Fibroblast of pulmonary artery (primary cell): ENCODE measurements around the gene COX19.

ENCODE experiments used
- DNase-seq: peaks from one replicate; pipeline ENCODE4 v3.0.0-alpha.2; 2010; ENCODE audit warnings: low read depth
- H3K4me3 ChIP-seq: replicated peaks from 2 replicates; pipeline ENCODE4 v1.5.1; 2011; ENCODE audit warnings: low read depth, mild to moderate bottlenecking, control low read depth, low read length, moderate library complexity
- TF ChIP-seq, protein P1 (sequence below): IDR thresholded peaks from 2 replicates; pipeline ENCODE4 v1.5.1; 2011; ENCODE audit warnings: mild to moderate bottlenecking, control low read depth, low read length, inconsistent platforms; ENCODE audit errors: missing control alignments

COX19 gene

DNA sequence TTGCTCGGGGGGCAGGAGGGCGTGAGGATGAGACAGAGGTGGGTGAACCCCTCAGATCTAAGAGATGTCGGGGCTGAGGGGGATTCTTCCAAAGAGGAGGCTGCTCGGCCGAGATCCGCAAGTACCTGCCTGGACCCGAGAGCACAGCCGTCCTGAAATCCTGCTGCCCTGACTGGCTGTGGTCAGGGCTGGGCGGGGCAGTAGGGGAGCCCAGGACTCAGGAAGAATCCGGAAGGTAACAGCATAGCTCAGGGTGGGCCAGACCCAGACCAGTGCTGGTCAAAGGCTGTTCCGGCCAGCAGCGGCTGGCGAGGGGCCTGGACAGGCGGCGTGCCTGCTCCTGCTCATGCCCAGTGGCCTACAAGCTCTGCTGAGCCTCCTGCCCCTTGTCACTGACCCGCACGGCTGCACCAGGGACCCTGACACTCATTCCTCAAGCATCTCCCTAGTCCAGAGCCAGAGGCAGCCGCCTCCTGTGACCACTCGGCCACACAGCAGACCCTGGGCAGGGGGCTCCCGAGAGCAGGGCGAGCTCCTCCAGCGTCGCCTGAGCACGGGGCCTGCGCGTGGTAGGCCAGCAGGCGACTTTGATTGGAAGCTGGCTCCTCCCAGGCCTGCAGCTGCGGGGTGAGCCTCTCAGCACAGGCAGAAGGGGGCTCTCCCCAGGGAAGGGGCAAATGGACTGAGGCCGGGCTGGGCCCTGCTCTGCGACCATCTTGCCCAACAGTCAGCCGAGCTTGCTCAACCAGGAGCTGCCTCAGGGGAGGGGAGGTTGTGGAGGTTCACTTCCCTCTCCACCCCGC is 17.7 kb downstream of the COX19 start:
- H3K4me3 ChIP-seq = no peak overlapping the region
- TF ChIP-seq, protein P1, sequence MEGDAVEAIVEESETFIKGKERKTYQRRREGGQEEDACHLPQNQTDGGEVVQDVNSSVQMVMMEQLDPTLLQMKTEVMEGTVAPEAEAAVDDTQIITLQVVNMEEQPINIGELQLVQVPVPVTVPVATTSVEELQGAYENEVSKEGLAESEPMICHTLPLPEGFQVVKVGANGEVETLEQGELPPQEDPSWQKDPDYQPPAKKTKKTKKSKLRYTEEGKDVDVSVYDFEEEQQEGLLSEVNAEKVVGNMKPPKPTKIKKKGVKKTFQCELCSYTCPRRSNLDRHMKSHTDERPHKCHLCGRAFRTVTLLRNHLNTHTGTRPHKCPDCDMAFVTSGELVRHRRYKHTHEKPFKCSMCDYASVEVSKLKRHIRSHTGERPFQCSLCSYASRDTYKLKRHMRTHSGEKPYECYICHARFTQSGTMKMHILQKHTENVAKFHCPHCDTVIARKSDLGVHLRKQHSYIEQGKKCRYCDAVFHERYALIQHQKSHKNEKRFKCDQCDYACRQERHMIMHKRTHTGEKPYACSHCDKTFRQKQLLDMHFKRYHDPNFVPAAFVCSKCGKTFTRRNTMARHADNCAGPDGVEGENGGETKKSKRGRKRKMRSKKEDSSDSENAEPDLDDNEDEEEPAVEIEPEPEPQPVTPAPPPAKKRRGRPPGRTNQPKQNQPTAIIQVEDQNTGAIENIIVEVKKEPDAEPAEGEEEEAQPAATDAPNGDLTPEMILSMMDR = no peak
- no peak for DNase-seq

DNA sequence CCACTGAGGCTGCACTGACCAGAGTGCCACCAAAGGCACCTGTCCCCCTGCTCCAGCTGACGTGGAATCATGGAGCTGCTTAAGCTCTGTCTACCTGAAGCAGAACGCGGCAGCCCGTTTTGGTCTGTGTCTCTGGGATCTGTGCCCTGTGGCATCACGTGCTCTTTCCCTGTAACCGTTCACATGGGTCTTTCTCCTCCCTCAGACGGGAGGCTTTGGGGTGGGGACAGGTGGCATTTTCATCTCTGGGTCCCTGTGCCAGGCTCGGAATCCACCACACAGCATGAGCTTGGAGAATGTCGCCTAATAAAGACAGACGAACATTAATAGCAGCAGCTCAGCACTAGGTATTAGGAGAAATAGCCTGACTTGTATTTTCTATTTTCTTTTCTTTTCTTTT is 19.3 kb downstream of the COX19 start:
- no peak overlapping the region for H3K4me3 ChIP-seq
- TF ChIP-seq, protein P1 = no peak
- DNase-seq = no peak

DNA sequence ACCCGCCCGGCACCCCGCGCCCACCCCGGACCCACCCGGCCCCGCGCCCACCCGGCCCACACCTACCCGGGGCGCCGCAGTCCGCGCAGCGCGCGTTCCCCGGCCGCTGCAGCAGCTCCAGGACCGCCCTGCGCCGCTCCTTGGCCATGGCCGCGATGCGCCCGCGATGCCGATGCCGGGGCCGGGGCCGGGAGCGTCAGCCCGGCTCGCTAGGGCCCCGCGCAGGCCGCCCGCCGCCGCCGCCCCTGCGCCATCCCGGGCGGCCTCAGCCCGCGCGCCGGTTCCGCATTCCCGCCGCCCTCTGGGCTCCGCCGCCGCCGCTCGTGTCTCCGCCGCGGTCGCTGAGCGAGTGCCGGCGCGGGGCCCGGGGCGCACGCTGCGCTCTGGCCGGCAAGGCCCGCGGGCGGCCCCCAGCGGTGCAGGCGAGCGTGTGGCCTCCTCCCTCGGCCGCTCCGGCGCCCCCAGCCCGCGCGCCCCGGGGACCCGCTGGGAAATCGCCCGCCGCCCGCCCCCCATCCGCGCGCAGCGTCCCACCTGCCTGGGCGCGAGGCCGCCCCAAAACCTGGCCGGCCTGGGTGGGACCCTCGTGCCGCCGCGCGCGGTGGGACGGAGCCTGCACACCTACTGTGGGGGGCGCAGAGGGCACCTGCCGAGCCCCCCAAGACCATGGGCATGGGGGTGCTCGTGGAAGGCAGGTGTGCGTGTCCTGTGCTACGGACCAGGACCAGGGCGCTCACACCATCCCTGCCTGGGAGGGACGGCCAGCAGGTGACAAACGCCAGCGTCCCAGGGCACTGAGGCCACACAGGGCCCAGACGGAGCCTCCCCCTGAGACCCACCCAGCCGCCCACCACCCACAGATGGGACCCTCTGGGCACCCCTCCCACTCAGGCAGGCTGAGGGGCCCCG is 20.8 kb downstream of the COX19 start, which contains the start of gene ADAP1:
ADAP1 (minus strand) TSS at position 351 of the 909 bp plus-strand sequence; CDS start at position 148, 203 bp downstream.
- TF ChIP-seq, protein P1 = no peak
- peak within 1 kb of the TSS; percentile 40 for H3K4me3 ChIP-seq

DNA sequence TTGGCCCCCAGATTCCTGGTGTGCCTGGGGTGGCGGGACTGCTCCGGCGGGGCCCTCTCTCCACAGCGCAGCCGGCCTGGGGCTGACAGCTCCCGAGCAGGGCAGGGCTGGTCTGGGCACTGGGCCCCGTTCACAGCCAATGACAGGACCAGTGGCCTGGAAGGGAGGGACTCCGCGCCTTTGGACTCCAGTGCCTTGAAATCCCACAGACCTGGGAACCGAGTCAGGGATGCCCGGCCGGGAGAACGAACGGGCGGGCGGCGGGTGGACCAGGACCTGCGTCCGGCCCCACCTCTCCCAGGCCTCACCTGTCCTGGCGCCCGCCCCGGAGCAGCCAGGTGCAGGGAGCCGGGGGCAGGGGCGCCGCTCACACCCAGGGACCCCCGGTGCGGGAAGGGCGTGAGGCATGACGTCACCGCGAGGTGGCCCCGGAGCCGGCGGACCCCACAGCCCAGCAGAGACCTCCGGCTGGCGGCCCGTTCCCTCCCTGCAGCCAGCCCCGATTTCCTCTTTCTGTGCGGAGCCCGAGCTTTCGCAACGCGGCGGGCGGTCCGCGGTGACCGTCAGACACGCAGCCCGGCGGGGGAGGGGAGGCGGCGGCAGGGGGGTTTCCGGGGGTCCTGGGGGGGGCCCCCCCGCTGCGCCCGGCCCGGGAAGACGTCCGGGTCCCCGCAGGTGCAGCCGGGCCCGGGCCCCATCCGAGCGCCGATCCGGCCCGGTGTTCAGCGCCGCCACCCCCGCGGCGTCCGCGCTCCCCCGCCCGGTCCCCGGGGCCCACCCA is 21.6 kb downstream of the COX19 start:
- peak overlapping the region; percentile 40 for H3K4me3 ChIP-seq
- DNase-seq = peak; percentile 42

More for the DNA sequence above, 20.8 kb downstream of the COX19 start, which contains the start of gene ADAP1:
- peak; percentile 53 for DNase-seq

DNA sequence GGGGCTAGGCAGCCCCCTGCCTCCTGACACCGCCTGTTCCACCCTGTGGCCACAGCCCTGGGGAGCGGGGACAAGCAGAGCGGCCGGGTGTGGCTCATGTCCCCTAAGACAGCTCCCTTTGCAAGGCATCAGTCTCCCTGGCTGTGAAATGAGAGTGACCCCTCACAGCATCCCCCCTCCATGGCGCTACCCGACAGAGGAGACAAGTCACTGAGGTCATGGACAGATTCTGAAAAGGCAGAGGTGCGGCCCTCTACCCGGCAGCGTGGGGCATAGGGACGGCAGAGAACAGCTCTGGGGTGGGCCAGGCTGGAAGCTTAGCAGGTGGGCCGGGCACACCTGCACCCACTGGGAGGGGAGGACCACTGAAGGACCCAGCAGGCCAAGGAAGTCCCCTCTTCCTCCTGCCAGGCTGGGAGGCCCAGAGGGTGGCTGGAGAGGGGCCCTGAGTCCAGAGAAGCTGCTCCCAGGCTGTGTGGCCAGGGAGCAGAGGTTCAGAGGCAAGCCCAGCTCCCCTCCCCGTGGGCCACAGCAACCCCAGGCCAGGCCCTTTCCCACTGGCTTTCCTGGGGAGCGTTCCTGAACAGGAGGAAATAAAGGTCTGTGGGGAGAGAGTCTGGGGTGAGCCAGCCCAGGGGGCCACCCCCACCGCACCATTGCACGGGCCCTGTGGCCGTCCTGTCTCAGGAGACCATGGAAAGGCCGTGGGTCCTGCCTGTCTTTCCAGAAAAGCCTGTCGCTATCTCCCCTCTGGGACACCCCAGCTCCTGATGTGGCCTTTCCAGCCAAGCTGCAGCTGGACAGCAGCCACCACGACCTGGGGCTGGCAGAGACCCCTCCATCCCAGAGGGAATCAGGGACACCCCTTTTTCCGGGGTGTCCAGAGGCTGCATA is 22.6 kb downstream of the COX19 start:
- H3K4me3 ChIP-seq = no peak overlapping the region
- TF ChIP-seq, protein P1 = no peak
- DNase-seq = no peak

More for the DNA sequence above, 21.6 kb downstream of the COX19 start:
- TF ChIP-seq, protein P1 = no peak
